Measurements from ENCODE around the gene SEMA5A. TPM values are rescaled to one million over a fixed set of nuclear protein-coding genes. Genes with fewer than 3 reads are reported as not detected.

SEMA5A gene
- total and polyA plus RNA-seq, 2 donors (not counting 1 experiment from before 2014, with no cell fraction given), result not detected

- intact Hi-C loops (cut with micrococcal nuclease), result no loop called here
- H3K27ac Mint-ChIP-seq, result no peak overlapping the region
- H3K4me3 Mint-ChIP-seq, result no peak overlapping the region
- Histone ChIP-seq H3K79me2 (ENCODE audit: control insufficient read depth, insufficient read depth, low read length) (no peaks in the 10 kb centered on the region), H3K9me3 (ENCODE audit: control extremely low read depth in 1 of 3, control insufficient read depth in 2 of 3, insufficient read depth in 1 of 3, low read length in 2 of 3) (peaks cover 0 to 6% (median 0%) of the 10 kb centered on the region in 3 donors), H3K4me1 (ENCODE audit: control insufficient read depth in 2 of 2, insufficient read depth in 2 of 2, low read length in 2 of 2) (no peaks in the 10 kb centered on the region), H3K9ac (ENCODE audit: low read length) (no peak overlapping the region), H3K4me3 (ENCODE audit: control extremely low read depth in 1 of 5, extremely low read depth in 1 of 5, insufficient read depth in 1 of 5, low read depth in 2 of 5, low read length in 4 of 5) (no peak overlapping the region), H3K27ac (ENCODE audit: low read length in 2 of 2) (no peak overlapping the region), H4K20me1 (ENCODE audit: control insufficient read depth, insufficient read depth, low read length, poor library complexity, severe bottlenecking) (no peaks in the 10 kb centered on the region), H3K36me3 (replicated peaks in 1 of 2; ENCODE audit: control extremely low read depth in 1 of 2, control insufficient read depth in 1 of 2, extremely low read depth in 1 of 2, insufficient read depth in 2 of 2, low read length in 1 of 2) (no peaks in the 10 kb centered on the region), H3K4me2 (replicated peaks; ENCODE audit: low read depth, low read length, poor library complexity, severe bottlenecking) (no peak overlapping the region), H3K27me3 (replicated peaks in 1 of 4; ENCODE audit: control extremely low read depth in 1 of 4, control insufficient read depth in 3 of 4, insufficient read depth in 4 of 4, low read length in 3 of 4) (no peaks in the 10 kb centered on the region), H2AFZ (ENCODE audit: insufficient read depth, low read depth, low read length, poor library complexity, severe bottlenecking) (no peak overlapping the region)
- TF ChIP-seq CTCF (IDR thresholded peaks at IDR 0.05) (no peak), EZH2 (IDR thresholded peaks at IDR 0.05; ENCODE audit: borderline replicate concordance, insufficient read depth, low read depth, low read length, poor library complexity, severe bottlenecking) (no peak)
- H3K27me3 Mint-ChIP-seq, result no peaks in the 10 kb centered on the region
- POLR2A ChIA-PET, result no interaction called here
- CTCF ChIA-PET, result no interaction called here
- 66% methylated on average over 3 of the region's 10 CpGs for WGBS (ENCODE audit: insufficient coverage)
- H3K4me1 Mint-ChIP-seq, result no peaks in the 10 kb centered on the region
- ATAC-seq (ENCODE audit: low read depth), result no peak
- no peaks in the 10 kb centered on the region for H3K9me3 Mint-ChIP-seq (ENCODE audit: insufficient read depth)
- no peak for DNase-seq
Measured at GRCh38 chr5:9409413-9409960, 136.4 kb downstream of the SEMA5A start.

- H2AFZ ChIP-seq (ENCODE audit: insufficient read depth, low read depth, low read length, poor library complexity, severe bottlenecking), result no peak overlapping the region
- no peaks in the 10 kb centered on the region for H3K36me3 ChIP-seq (replicated peaks in 1 of 2; ENCODE audit: control extremely low read depth in 1 of 2, control insufficient read depth in 1 of 2, extremely low read depth in 1 of 2, insufficient read depth in 2 of 2, low read length in 1 of 2)
- H4K20me1 ChIP-seq (ENCODE audit: control insufficient read depth, insufficient read depth, low read length, poor library complexity, severe bottlenecking), result no peaks in the 10 kb centered on the region
- no peak overlapping the region for H3K27ac ChIP-seq (ENCODE audit: low read length in 2 of 2)
- intact Hi-C loops (cut with micrococcal nuclease), result no loop called here
- ATAC-seq (ENCODE audit: low read depth) (no peak), DNase-seq (no peak)
- Mint-ChIP-seq H3K27me3 (no peaks in the 10 kb centered on the region), H3K27ac (no peak overlapping the region), H3K9me3 (ENCODE audit: insufficient read depth) (no peaks in the 10 kb centered on the region), H3K4me1 (no peaks in the 10 kb centered on the region), H3K4me3 (no peak overlapping the region)
- no peaks in the 10 kb centered on the region for H3K79me2 ChIP-seq (ENCODE audit: control insufficient read depth, insufficient read depth, low read length)
- WGBS (ENCODE audit: insufficient coverage), result 88% methylated on average over 4 of the region's 5 CpGs
- no peak overlapping the region for H3K4me3 ChIP-seq (ENCODE audit: control extremely low read depth in 1 of 5, extremely low read depth in 1 of 5, insufficient read depth in 1 of 5, low read depth in 2 of 5, low read length in 4 of 5)
- ChIA-PET CTCF (no interaction called here), POLR2A (no interaction called here)
- H3K9ac ChIP-seq (ENCODE audit: low read length), result no peak overlapping the region
- TF ChIP-seq EZH2 (IDR thresholded peaks at IDR 0.05; ENCODE audit: borderline replicate concordance, insufficient read depth, low read depth, low read length, poor library complexity, severe bottlenecking), result no peak
- no peak for TF ChIP-seq CTCF (IDR thresholded peaks at IDR 0.05)
- peaks cover 0 to 6% (median 0%) of the 10 kb centered on the region in 3 donors for H3K9me3 ChIP-seq (ENCODE audit: control extremely low read depth in 1 of 3, control insufficient read depth in 2 of 3, insufficient read depth in 1 of 3, low read length in 2 of 3)
- H3K27me3 ChIP-seq (replicated peaks in 1 of 4; ENCODE audit: control extremely low read depth in 1 of 4, control insufficient read depth in 3 of 4, insufficient read depth in 4 of 4, low read length in 3 of 4), result no peaks in the 10 kb centered on the region
- H3K4me1 ChIP-seq (ENCODE audit: control insufficient read depth in 2 of 2, insufficient read depth in 2 of 2, low read length in 2 of 2), result no peaks in the 10 kb centered on the region
- H3K4me2 ChIP-seq (replicated peaks; ENCODE audit: low read depth, low read length, poor library complexity, severe bottlenecking), result no peak overlapping the region
Measured at GRCh38 chr5:9408964-9409363, 136.9 kb downstream of the SEMA5A start.

Measured in B cell (primary cell).